HepG2 (cell line): ENCODE measurements around the gene CDC37.

ENCODE experiments used
- ADNP ChIP-seq: sonication (generic); formaldehyde crosslinking; IDR thresholded peaks from 2 replicates; pipeline ENCODE4 v1.4.0; 2020; ENCODE audit warnings: missing genetic modification reagents
- CTCF ChIP-seq: sonication (generic); formaldehyde crosslinking; IDR thresholded peaks from 2 replicates; pipeline ENCODE4 v1.5.0; 2020; ENCODE audit warnings: mild to moderate bottlenecking, missing genetic modification reagents, moderate library complexity
- EED ChIP-seq: sonication (generic); formaldehyde crosslinking; IDR thresholded peaks from 2 replicates; pipeline ENCODE4 v1.5.0; 2020; ENCODE audit warnings: mild to moderate bottlenecking, missing genetic modification reagents
- EP300 ChIP-seq, 3 experiments: sonication (generic) in 1 of 3; formaldehyde crosslinking in 1 of 3; IDR thresholded peaks; 2 replicates each; pipeline versions ENCODE4 v1.5.1 to v1.6.1; 2011 to 2020; ENCODE audit warnings: low read depth in 2 of 3, low read length in 2 of 3, borderline replicate concordance in 1 of 3, improper control_type of control experiment in 1 of 3, mild to moderate bottlenecking in 1 of 3, missing genetic modification reagents in 1 of 3, moderate library complexity in 1 of 3
- EZH2 ChIP-seq: conservative IDR thresholded peaks from 2 replicates; pipeline ENCODE4 v1.6.1; 2012; ENCODE audit warnings: mild to moderate bottlenecking, low read depth, low read length, moderate library complexity
- HDAC2 ChIP-seq: sonication (generic); formaldehyde crosslinking; IDR thresholded peaks from 2 replicates; pipeline ENCODE4 v1.4.0; 2020; ENCODE audit warnings: missing genetic modification reagents
- JUNB ChIP-seq: sonication (generic); formaldehyde crosslinking; IDR thresholded peaks from 2 replicates; pipeline ENCODE4 v1.8.0; 2022; ENCODE audit warnings: missing genetic modification reagents, mild to moderate bottlenecking, borderline replicate concordance
- NCOA1 ChIP-seq: sonication (generic); formaldehyde crosslinking; IDR thresholded peaks from 2 replicates; pipeline ENCODE4 v1.9.0; 2021; ENCODE audit warnings: missing genetic modification reagents
- NONO ChIP-seq, 2 experiments: fragments of 450-650 bp in 1 of 2; sonication (generic) in 1 of 2; formaldehyde crosslinking in 1 of 2; IDR thresholded peaks in 1 of 2; conservative IDR thresholded peaks in 1 of 2; 2 replicates each; pipeline versions ENCODE4 v1.6.1 to v1.8.0; 2017 to 2022; ENCODE audit warnings: mild to moderate bottlenecking in 1 of 2, missing genetic modification reagents in 1 of 2, moderate library complexity in 1 of 2
- NR2F1 ChIP-seq, 2 experiments: fragments of 450-650 bp in 1 of 2; formaldehyde crosslinking in 1 of 2; IDR thresholded peaks; 2 replicates each; pipeline versions ENCODE4 v1.5.0 to v1.6.1; 2016 to 2020; ENCODE audit warnings: mild to moderate bottlenecking in 1 of 2, missing compliant biosample characterization in 1 of 2, missing genetic modification reagents in 1 of 2, moderate library complexity in 1 of 2

- TF ChIP-seq CTCF (CRISPR knock-in tag) (no peak), EP300 (IDR thresholded peaks at IDR 0.05; ENCODE audit: low read depth in 2 of 2, low read length in 2 of 2) (no peak), EP300 (CRISPR knock-in tag; IDR thresholded peaks at IDR 0.05; ENCODE audit: borderline replicate concordance) (no peak), NR2F1 (CRISPR knock-in tag; IDR thresholded peaks at IDR 0.05) (no peak), EED (CRISPR knock-in tag) (no peak), JUNB (CRISPR knock-in tag) (no peak), ADNP (no peak), EZH2 (no peak; the same call in 1 of the 2 replicates), NCOA1 (CRISPR knock-in tag) (no peak), HDAC2 (no peak), NONO (IDR thresholded peaks at IDR 0.05) (no peak), NONO (CRISPR knock-in tag; conservative IDR thresholded peaks at IDR 0.05) (no peak)
Observed at GRCh38 chr19:10404888-10405820, 1.8 kb upstream of the CDC37 start.
